H1 (cell line): ENCODE measurements around the gene MAP2K2. TPM values are rescaled to one million over a fixed set of nuclear protein-coding genes. Genes with fewer than 3 reads are reported as not detected.

Experiments
- CTCF ChIA-PET: fragments of 300-600 bp; sonication (Branson Sonifier 250); formaldehyde crosslinking; loops from one replicate; lab custom pipeline; 2021; ENCODE audit not compliant: partially characterized antibody; lab: Charles Lee
- POLR2A ChIA-PET: fragments of 300-600 bp; sonication (Branson Sonifier 250); formaldehyde crosslinking; loops from one replicate; lab custom pipeline; 2021; ENCODE audit warnings: inconsistent platforms; ENCODE audit not compliant: partially characterized antibody; lab: Charles Lee
- DNase-seq, 2 experiments: peaks; one replicate each; pipeline versions ENCODE4 v3.0.0 to v3.0.0-alpha.2; 2010 to 2022; ENCODE audit warnings: low spot score in 2 of 2, low read depth in 1 of 2, mixed read lengths in 1 of 2
- FAIRE-seq: peaks from 2 replicates; lab custom pipeline; 2011; peaks lifted over from hg19 to GRCh38; lab: Jason Lieb, UNC
- H2AFZ ChIP-seq: 2 replicates; pipeline ENCODE4 v1.8.1; 2012; ENCODE audit warnings: low read length, inconsistent platforms
- H2AK5ac ChIP-seq: 2 replicates; pipeline ENCODE4 v1.6.1; 2013; ENCODE audit warnings: low read depth, low read length
- H2BK120ac ChIP-seq: replicated peaks from 2 replicates; pipeline ENCODE3; 2013; ENCODE audit warnings: low read depth, low read length, inconsistent platforms
- H2BK12ac ChIP-seq: 2 replicates; pipeline ENCODE4 v1.6.1; 2013; ENCODE audit warnings: low read depth, low read length
- H2BK15ac ChIP-seq: 2 replicates; pipeline ENCODE4 v1.6.1; 2013; ENCODE audit warnings: low read length
- H2BK20ac ChIP-seq: 2 replicates; pipeline ENCODE4 v1.6.1; 2013; ENCODE audit warnings: low read length
- H2BK5ac ChIP-seq: 2 replicates; pipeline ENCODE4 v1.6.1; 2013; ENCODE audit warnings: low read depth, low read length
- H3K14ac ChIP-seq: 2 replicates; pipeline ENCODE4 v1.6.1; 2013; ENCODE audit warnings: inconsistent platforms; ENCODE audit not compliant: insufficient read length
- H3K18ac ChIP-seq: 2 replicates; pipeline ENCODE4 v1.6.1; 2013; ENCODE audit warnings: low read length; ENCODE audit errors: extremely low read depth
- H3K23ac ChIP-seq: 2 replicates; pipeline ENCODE4 v1.6.1; 2013; ENCODE audit warnings: inconsistent platforms; ENCODE audit not compliant: insufficient read length
- H3K23me2 ChIP-seq: 2 replicates; pipeline ENCODE4 v1.6.1; 2013; ENCODE audit warnings: low read depth, low read length
- H3K27ac ChIP-seq: 2 replicates; pipeline ENCODE4 v1.6.1; 2011; ENCODE audit warnings: low read depth, low read length, inconsistent platforms
- H3K27me3 ChIP-seq, 4 experiments: replicated peaks in 1 of 4; 1 replicate in 1 of 4; 2 replicates in 3 of 4; pipeline versions ENCODE4 v1.6.1 to v1.8.1; 2011 to 2013; ENCODE audit warnings: low read length in 3 of 4, mild to moderate bottlenecking in 3 of 4, inconsistent platforms in 2 of 4, mixed read lengths in 2 of 4, moderate library complexity in 1 of 4; ENCODE audit not compliant: control insufficient read depth in 3 of 4, insufficient read depth in 3 of 4; ENCODE audit errors: extremely low read depth in 1 of 4
- H3K36me3 ChIP-seq, 4 experiments: 2 replicates each; pipeline versions ENCODE4 v1.6.1 to v1.8.1; 2011 to 2013; ENCODE audit warnings: mild to moderate bottlenecking in 4 of 4, low read length in 3 of 4, moderate library complexity in 2 of 4, control low read depth in 1 of 4, inconsistent platforms in 1 of 4; ENCODE audit not compliant: insufficient read depth in 4 of 4, control insufficient read depth in 2 of 4
- H3K4ac ChIP-seq: replicated peaks from 2 replicates; pipeline ENCODE3; 2013; ENCODE audit warnings: low read length, low read depth, mixed read lengths, inconsistent platforms; ENCODE audit not compliant: insufficient read length
- H3K4me1 ChIP-seq, 4 experiments: replicated peaks in 1 of 4; 1 replicate in 1 of 4; 2 replicates in 3 of 4; pipeline versions ENCODE4 v1.6.1 to v1.8.1; 2011 to 2013; ENCODE audit warnings: low read length in 3 of 4, inconsistent platforms in 2 of 4, mixed read lengths in 1 of 4; ENCODE audit not compliant: insufficient read depth in 4 of 4, control insufficient read depth in 3 of 4
- H3K4me2 ChIP-seq, 2 experiments: 2 replicates each; pipeline versions ENCODE4 v1.6.1 to v1.8.1; 2011 to 2013; ENCODE audit warnings: low read depth in 2 of 2, low read length in 2 of 2, control low read depth in 1 of 2, inconsistent platforms in 1 of 2, mild to moderate bottlenecking in 1 of 2; ENCODE audit not compliant: insufficient read depth in 1 of 2
- H3K4me3 ChIP-seq, 4 experiments: fragments of 200-600, 300-600 bp in 1 of 4; sonication (generic), shearing (Covaris generic), sonication (Bioruptor Twin) in 1 of 4; 2 replicates each; pipeline versions ENCODE4 v1.5.1 to v1.8.1; 2011 to 2016; ENCODE audit warnings: low read length in 4 of 4, low read depth in 3 of 4, control low read depth in 2 of 4, inconsistent platforms in 2 of 4, mild to moderate bottlenecking in 2 of 4, mixed read lengths in 1 of 4, moderate library complexity in 1 of 4; ENCODE audit not compliant: insufficient read depth in 2 of 4; ENCODE audit errors: extremely low read depth in 1 of 4
- H3K56ac ChIP-seq: replicated peaks from 2 replicates; pipeline ENCODE3; 2013; ENCODE audit warnings: low read depth, mild to moderate bottlenecking, mixed read lengths, low read length, inconsistent platforms; ENCODE audit not compliant: insufficient read length
- H3K79me1 ChIP-seq: 2 replicates; pipeline ENCODE4 v1.6.1; 2013; ENCODE audit warnings: low read depth, low read length, control low read depth
- H3K79me2 ChIP-seq, 2 experiments: 2 replicates each; pipeline versions ENCODE4 v1.6.1 to v1.8.1; 2012 to 2013; ENCODE audit warnings: low read length in 2 of 2, mild to moderate bottlenecking in 2 of 2, inconsistent platforms in 1 of 2; ENCODE audit not compliant: insufficient read depth in 2 of 2, control insufficient read depth in 1 of 2
- H3K9ac ChIP-seq, 4 experiments: replicated peaks in 1 of 4; 1 replicate in 1 of 4; 2 replicates in 3 of 4; pipeline versions ENCODE4 v1.6.1 to v1.8.1; 2011 to 2013; ENCODE audit warnings: low read depth in 3 of 4, low read length in 3 of 4, control low read depth in 2 of 4, mild to moderate bottlenecking in 2 of 4, moderate library complexity in 2 of 4, inconsistent platforms in 1 of 4; ENCODE audit errors: extremely low read depth in 1 of 4
- H3K9me3 ChIP-seq, 2 experiments: 2 replicates each; pipeline versions ENCODE4 v1.6.1 to v1.8.1; 2012 to 2013; ENCODE audit warnings: mild to moderate bottlenecking in 2 of 2, moderate library complexity in 2 of 2, control low read depth in 1 of 2, inconsistent platforms in 1 of 2, low read depth in 1 of 2, low read length in 1 of 2, mixed read lengths in 1 of 2; ENCODE audit not compliant: insufficient read depth in 2 of 2
- H4K20me1 ChIP-seq, 2 experiments: replicated peaks in 1 of 2; 2 replicates each; pipeline versions ENCODE3 to v1.8.1; 2011 to 2013; ENCODE audit warnings: inconsistent platforms in 2 of 2, low read length in 2 of 2, mild to moderate bottlenecking in 1 of 2; ENCODE audit not compliant: insufficient read depth in 2 of 2, control insufficient read depth in 1 of 2
- H4K5ac ChIP-seq: 2 replicates; pipeline ENCODE4 v1.6.1; 2013; ENCODE audit warnings: low read length, low read depth, mixed read lengths, inconsistent platforms; ENCODE audit not compliant: insufficient read length
- H4K8ac ChIP-seq: 2 replicates; pipeline ENCODE4 v1.8.0; 2013; ENCODE audit warnings: mild to moderate bottlenecking, moderate library complexity, low read length, inconsistent platforms; ENCODE audit not compliant: insufficient read depth; ENCODE audit errors: extremely low read depth
- H4K91ac ChIP-seq: replicated peaks from 2 replicates; pipeline ENCODE3; 2013; ENCODE audit warnings: low read length, mixed read lengths, inconsistent platforms; ENCODE audit not compliant: insufficient read length
- EP300 ChIP-seq, 2 experiments: IDR thresholded peaks; 1 replicate in 1 of 2; 2 replicates in 1 of 2; pipeline ENCODE4 v1.6.1; 2011 to 2012; ENCODE audit warnings: low read depth in 2 of 2, low read length in 2 of 2, mild to moderate bottlenecking in 2 of 2, borderline replicate concordance in 1 of 2, inconsistent platforms in 1 of 2, moderate library complexity in 1 of 2
- PHF8 ChIP-seq: fragments of 200-600 bp; sonication (generic); conservative IDR thresholded peaks from 2 replicates; pipeline ENCODE4 v1.7.1; 2012; ENCODE audit warnings: low read depth, mild to moderate bottlenecking, inconsistent platforms, low read length, moderate library complexity
- POLR2AphosphoS5 ChIP-seq: IDR thresholded peaks from 2 replicates; pipeline ENCODE4 v1.6.1; 2011; ENCODE audit warnings: low read depth, low read length
- WGBS, 2 experiments: shearing (Covaris generic) in 1 of 2; methylation state at CpG; one replicate each; pipeline versions ENCODE4 v1.1.6 to v1.1.7; 2013 to 2015; ENCODE audit warnings: low lambda C conversion rate in 2 of 2, mixed read lengths in 2 of 2, inconsistent platforms in 1 of 2, low coverage in 1 of 2, missing lambda C conversion rate in 1 of 2; ENCODE audit not compliant: insufficient replicate concordance in 2 of 2, insufficient coverage in 1 of 2, insufficient read length in 1 of 2; ENCODE audit errors: extremely low coverage in 1 of 2, missing lambda C conversion rate in 1 of 2; 5-methylcytosine and 5-hydroxymethylcytosine counted together
- polyA plus RNA-seq, 7 experiments: library from polyadenylated mRNA; depleted of rRNA in 3 of 7; stranded (reverse) in 5 of 7; unstranded in 2 of 7; fragments of >200 nt in 5 of 7; fragments of 200-250 nt in 2 of 7; gene quantifications; 1 replicate in 5 of 7; 2 replicates in 1 of 7; 4 replicates in 1 of 7; pipeline versions ENCODE4 v1.2.1 to v1.2.3, GENCODE V29; 2011 to 2013; ENCODE audit warnings: missing spikeins in 2 of 7, mixed read lengths in 2 of 7
- total RNA-seq: library from RNA; stranded (reverse); fragmentation: NEBNext Ultra II Directional; extraction: Animal tissue kit (Norgen Biotek cat#: 25700); gene quantifications from 2 replicates; pipeline ENCODE4 v1.2.1, GENCODE V29; 2021
- TF ChIP-seq, protein P1 (sequence below): IDR thresholded peaks from 2 replicates; pipeline ENCODE4 v1.6.1; 2012; ENCODE audit warnings: inconsistent platforms

Gene MAP2K2
- total and polyA plus RNA-seq, 2 of the 8 experiments (the other 6 are each of a cell fraction or from before 2014, with no cell fraction given) = 111 to 162 TPM

DNA sequence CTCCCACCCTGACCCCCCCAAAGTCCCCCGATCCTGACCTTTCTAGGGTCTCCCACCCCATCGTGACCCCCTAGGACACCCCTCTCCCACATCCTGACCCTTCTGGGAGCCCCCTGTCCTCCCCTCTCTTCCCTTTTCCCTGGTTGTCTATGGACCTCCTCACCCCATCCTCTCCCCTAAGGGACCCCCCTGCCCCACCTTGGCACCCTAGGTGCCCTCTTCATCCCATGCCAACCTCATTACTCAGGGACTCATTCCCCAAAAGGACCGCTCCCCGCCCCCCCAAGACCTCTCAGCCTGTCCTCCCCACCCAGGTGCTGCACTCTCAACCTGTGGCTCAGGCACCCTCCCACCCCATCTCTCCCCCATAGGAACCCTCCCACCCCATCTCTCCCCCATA, 2.1 kb downstream of the MAP2K2 start:
- Histone ChIP-seq H3K23ac (no peak overlapping the region), H2AFZ (no peak overlapping the region), H3K18ac (no peak overlapping the region), H3K79me1 (peaks cover 5% of the 10 kb centered on the region; the same call in 1 of the 2 replicates), H3K4me3 (no peak overlapping the region), H3K4ac (no peak overlapping the region), H3K4me2 (no peak overlapping the region; a peak in 1 of 4 replicates), H3K23me2 (peaks cover 17% of the 10 kb centered on the region; the same call in 1 of the 2 replicates), H3K9me3 (no peaks in the 10 kb centered on the region), H3K4me1 (peaks cover 0 to 9% (median 3%) of the 10 kb centered on the region in 4 experiments; a peak in 3 of 7 replicates), H3K14ac (no peak overlapping the region), H2AK5ac (no peak overlapping the region), H3K79me2 (peaks cover 7 to 33% of the 10 kb centered on the region in 2 experiments), H2BK20ac (no peak overlapping the region), H2BK120ac (no peak overlapping the region), H2BK12ac (no peak overlapping the region), H4K5ac (no peak overlapping the region), H3K27me3 (no peaks in the 10 kb centered on the region), H3K9ac (no peak overlapping the region), H2BK15ac (no peak overlapping the region), H4K20me1 (peaks cover 6 to 15% of the 10 kb centered on the region in 2 experiments)
- CTCF ChIA-PET = no interaction called here
- no peak for DNase-seq
- POLR2A ChIA-PET = no interaction called here
- no peak for FAIRE-seq
- TF ChIP-seq, protein P1, sequence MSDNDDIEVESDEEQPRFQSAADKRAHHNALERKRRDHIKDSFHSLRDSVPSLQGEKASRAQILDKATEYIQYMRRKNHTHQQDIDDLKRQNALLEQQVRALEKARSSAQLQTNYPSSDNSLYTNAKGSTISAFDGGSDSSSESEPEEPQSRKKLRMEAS = no peak
- no peak for TF ChIP-seq PHF8
- TF ChIP-seq EP300 (IDR thresholded peaks at IDR 0.05; ENCODE audit: borderline replicate concordance in 1 of 2, low read depth in 2 of 2, low read length in 2 of 2) = no peak
- TF ChIP-seq POLR2AphosphoS5 = no peak
- TF ChIP-seq, all 59 proteins: peak for 0
- H4K8ac ChIP-seq = no peak overlapping the region
- H3K36me3 ChIP-seq = peaks cover 0 to 9% (median 5%) of the 10 kb centered on the region in 4 experiments; a peak in 4 of 8 replicates
- no peak overlapping the region for H3K56ac ChIP-seq
- no peak overlapping the region for H3K27ac ChIP-seq
- H2BK5ac ChIP-seq = no peak overlapping the region
- no peak overlapping the region for H4K91ac ChIP-seq
- WGBS, 2 experiments = no CpG with 5 or more reads among the region's 4 CpGs
